Urothelium cell line (cell line): ENCODE measurements around the gene IER5L.

ENCODE experiments used
- DNase-seq: peaks from one replicate; pipeline ENCODE4 v3.0.0; 2011; ENCODE audit warnings: low spot score, mixed read lengths
- FAIRE-seq: peaks from 2 replicates; lab custom pipeline; 2011; peaks lifted over from hg19 to GRCh38; lab: Jason Lieb, UNC

Gene IER5L

DNA sequence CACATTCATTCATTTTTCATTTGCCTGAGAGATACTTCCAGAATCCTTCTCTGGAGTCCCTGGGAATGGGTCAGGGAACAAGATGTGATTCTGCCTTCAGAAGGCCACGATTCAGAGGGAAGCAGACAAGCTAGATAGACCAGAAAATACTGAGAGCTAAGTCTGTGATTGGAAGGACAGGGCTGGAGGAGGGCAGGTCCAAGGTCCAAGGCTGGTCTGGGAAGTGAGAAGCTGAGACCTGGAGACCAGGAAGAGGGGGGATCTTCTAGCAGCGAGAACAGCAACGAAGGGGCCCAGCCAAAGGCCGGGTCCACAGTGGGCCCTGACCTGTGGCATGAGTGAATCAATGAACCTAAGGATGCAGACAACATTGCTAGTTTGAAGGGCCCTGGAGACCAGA lies 4.1 kb upstream of the IER5L start:
- DNase-seq (no peak), FAIRE-seq (no peak)

DNA sequence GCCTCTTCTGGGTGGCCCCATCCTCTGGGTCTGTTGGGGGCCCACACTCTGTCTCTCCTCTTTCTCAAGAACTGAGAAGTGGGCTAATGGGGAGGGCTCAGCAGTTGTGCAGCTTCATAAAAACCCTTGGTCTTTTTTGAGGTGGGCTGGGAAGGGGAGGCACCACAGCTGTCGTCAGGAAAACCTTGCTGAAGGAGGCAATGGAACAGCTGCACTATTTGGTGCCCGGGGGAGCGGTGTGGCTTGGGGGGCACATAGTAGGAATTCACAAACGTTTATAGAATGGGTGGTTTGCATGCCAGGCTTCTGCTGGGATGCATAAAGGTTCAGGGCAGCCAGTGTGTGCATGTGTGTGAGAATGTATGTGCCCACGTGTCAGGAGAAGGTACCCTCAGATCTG lies 3.2 kb upstream of the IER5L start:
- DNase-seq (no peak), FAIRE-seq (no peak)

- FAIRE-seq = no peak
- DNase-seq = no peak
Measured at GRCh38 chr9:129178568-129179382, 714 bp upstream of the IER5L start.

- DNase-seq (no peak), FAIRE-seq (no peak)
Measured at GRCh38 chr9:129177443-129177790, 644 bp downstream of the IER5L start.

DNA sequence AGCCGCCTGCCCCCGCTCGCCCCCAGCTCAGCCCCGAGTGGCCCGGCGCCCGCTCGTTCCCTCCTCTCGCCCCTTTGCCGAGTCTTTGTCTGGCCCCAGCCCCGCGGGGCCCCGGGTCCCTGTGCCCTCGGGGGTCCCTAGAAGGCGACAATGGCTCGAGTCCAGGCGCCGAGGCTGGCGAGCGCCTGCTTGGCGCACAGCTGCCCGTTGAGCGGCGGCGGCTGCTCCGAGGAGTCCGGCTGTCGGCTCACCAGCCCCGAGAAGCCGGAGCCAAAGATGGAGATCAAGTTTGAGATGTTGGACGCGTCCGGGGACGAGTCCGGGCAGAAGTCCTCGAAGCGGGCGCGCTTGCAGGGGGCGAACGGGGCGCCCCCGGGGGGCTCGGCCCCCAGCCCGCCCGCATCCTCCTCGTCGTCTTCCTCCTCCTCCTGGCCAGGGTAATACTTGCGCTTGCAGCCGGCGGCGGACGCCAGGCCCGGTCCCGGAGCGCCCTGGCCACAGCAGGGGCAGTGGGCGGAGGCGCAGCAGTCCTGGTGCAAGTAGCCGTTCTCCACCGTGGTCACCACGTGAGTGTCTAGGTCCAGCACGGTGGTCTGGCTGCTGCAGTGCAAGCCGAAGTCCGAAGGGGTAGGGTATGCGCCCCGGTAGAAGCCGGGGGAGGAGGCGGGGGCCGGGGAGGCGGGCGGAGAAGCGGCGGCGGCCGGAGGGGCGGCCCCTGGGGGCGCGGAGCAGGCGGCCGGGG lies 1.2 kb downstream of the IER5L start:
- DNase-seq (no peak), FAIRE-seq (no peak)

DNA sequence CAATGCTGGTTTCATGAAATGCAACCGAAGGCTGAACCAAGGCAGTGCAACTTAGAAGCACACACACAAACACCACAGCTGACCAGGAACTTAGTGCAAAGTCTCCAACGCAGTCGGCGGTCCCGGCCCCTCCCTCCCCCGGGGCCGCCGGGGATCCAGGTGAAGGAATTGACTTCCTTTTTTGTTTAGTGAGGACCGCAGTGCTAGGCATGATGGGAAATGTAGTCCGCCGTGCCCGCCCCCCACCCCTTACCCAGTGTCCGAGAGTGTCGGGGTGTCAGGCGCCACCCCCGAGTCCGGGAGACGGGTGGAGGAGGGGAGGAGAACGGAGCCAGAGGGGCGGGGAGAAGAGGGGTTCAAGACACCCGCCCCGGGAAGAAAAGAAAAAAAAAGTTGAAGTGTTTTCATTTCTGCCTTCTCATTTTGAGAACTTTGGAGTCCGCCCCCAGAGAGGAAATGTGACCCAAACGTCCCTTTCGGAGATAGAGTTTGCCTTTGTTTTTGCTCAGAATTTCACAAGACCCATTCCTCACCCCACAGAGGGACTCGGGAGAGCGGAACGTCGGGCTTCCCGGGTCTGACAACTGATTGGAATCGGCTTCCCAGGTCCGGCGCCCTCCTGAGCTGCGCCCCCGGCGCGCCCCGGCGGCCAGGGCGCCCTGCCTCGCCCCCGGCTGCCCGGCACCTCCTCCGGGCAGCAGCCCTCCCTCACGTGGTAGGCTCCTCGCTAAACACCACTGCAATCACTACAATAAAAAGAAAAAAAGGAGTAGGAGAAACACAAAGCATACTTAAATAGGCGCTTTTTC lies 2.0 kb downstream of the IER5L start:
- FAIRE-seq = peak; percentile 56
- DNase-seq = peak; percentile 84

DNA sequence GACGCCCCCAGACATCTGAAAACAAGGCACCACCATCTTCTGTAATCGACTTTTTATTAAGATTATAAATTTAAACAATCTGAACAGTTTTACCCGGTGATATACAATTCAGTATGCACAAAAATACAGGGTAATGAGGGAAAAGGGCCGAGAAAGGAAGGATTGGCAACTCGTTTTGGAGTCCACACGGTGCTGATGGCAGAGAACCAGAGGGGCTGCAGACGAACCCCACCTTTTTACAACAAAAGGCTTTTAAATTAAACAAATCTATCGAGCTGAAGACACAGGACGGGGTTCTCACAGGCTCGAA lies 2.6 kb downstream of the IER5L start:
- DNase-seq (no peak), FAIRE-seq (no peak)

DNA sequence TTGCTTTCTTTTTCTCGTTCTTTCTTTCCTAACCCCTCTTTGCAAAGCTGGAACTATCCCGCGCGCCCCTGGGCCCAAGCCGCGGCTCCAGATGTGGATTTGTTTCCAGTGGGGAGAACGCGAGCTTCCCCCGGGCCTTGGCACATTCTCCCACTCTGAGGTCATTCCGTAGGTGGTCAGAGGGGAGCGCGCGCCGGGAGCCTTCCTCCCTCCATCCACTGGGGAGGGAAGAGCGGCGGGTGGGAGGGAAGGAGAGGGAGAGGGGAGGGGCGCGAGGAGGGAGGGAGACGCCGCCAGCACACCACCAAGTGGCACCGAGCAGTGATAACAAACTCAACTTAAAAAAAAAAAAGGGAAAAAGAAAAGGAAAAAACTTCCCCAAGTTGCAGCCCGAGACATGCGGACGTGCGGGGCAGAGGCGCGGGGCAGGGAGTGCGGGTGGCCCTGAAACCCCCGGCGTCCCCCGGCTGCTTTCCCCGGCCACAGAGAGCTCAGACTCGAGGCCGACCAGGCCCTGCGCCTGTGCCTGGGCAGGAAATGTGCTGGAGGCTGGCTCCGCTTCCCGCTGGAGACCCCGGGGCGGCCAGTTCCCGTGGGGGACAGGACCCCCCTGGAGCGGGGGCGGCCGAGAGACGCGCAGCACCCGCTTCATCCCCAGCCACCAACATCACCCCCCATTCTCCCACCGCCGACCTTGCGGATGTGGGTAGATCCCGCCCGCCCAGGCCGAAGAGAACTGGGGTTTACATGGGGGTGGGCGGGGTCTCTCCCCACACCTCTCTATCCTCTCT lies 3.1 kb downstream of the IER5L start:
- DNase-seq (peak; percentile 89), FAIRE-seq (no peak)

DNA sequence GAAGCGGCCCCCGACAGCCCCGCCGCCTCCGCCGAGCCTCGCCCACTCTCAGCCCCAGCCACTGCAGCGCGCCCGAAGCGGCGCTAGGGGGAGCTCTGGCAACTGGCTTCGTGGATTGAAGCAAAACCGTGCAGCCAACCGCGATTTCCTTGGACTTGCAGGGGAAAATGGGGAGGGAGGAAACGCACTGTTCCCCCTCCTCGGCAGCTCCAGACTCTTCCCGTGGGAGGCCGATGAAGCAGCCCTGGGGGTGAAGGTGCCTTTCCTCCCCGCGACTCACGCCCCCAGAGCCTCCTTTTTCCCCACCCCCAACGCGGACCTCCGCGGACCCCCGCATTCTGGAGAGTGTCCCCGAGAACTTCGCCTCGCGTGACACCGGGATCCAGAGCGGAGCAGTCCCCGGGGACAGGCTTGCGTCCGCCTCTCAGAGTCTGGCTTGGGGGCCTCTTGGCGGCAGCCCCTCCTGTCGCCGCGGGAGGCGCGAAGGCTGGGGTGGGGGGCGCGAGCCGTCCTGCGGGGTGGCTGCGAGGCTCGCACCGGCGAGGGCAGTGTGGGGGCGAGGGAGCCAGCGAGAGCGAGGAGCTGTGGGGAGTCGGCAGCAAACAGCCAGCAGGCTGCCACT lies 3.8 kb downstream of the IER5L start:
- FAIRE-seq (no peak), DNase-seq (peak; percentile 87)

GRCh38 chr9:129173296-129174101 lies 4.6 kb downstream of the IER5L start:
- FAIRE-seq = no peak

GRCh38 chr9:129172816-129173215 lies 5.2 kb downstream of the IER5L start:
- FAIRE-seq = no peak
- no peak for DNase-seq

More at GRCh38 chr9:129173296-129174101, 4.6 kb downstream of the IER5L start:
- DNase-seq = no peak

DNA sequence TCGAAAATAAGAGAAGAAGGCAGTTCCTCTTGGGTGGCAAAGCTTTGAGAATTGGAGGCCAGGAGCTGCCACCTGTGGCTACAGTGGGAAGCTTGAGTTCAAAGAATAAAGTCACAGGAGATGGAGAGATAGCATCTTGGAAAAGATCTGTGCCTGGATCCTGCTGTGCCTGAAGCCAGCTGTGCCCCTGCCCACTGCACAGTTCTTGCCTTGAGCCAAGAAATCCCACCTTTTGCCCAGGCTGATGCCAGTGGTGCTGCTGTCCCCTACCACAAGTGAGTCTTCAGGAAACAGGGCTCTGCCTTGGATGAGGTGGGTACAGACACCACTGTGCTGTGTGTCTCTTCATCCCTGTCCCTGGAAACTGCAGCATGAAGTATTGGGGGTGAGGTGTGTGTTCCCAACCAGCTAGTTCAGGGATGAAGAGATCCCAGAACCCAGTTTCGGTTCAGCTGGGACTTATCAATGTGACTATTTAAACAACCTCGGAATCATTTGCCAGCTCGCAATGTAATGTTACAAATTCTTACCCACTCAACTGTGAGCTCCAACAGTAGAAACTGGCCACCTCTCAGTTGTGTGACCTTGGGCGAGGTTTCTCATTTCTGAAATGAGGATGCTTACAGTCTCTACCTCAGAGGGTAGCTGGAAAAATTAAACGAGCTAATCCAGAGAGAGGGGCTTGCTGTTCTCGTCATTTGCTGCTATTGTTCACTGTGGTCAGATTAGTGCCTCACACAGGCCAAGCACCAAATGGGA lies 5.9 kb downstream of the IER5L start:
- DNase-seq (no peak), FAIRE-seq (no peak)

- DNase-seq (no peak), FAIRE-seq (no peak)
Measured at GRCh38 chr9:129170229-129170628, 7.8 kb downstream of the IER5L start.

- no peak for FAIRE-seq
- DNase-seq = peak; percentile 85
Measured at GRCh38 chr9:129166623-129167557, 11.2 kb downstream of the IER5L start.

DNA sequence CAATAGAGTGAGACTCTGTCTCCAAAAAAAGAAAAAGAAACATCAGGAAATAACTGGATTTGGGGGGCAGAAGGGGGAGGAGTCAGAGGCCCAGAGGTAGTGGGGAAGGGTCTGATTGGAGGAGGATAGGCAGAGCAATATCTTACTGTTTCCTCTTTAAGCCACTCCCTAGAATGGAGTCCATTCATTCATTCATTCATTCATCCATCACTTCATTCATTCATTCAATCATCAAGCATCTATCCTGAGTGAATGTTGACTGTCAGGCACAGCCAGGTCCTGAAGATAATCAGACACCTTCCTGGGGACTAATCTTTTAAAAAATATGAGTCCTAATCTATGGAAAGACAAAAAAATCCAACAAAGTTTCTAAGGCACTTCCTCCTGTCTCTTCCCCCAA lies 12.9 kb downstream of the IER5L start:
- FAIRE-seq = no peak
- no peak for DNase-seq

DNA sequence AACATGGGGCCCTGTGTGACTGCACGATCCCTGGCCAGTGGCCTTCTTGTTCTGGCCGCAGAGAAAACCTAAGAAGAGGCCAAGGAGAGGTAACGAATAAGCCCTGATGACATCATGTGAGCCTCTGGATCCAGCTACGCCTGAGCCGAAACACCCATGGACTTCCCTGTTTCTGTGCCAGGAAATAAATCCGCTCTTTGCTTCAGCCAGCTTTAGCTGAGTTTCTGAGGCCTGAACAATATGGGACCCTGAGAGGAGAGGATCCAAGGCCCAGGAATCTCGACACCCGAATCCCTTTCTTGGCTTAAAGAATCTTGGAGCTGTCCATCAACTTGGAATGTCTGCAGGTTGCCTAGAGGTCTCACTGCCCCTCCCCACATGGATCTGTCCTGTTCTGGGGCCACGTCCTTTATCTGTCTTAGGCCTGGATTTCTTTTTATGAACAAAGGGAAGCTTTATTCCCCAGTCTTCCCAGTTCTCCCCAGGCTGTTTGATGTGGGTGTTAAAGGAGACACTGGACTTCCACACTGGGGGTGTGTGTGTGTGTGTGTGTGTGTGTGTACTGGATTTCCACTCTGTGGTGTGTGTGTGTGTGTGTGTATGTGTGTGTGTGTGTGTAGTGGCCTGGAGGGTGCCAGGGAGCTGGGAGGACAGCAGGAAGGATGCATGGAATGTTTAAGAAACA lies 13.7 kb downstream of the IER5L start:
- FAIRE-seq (no peak), DNase-seq (no peak)

DNA sequence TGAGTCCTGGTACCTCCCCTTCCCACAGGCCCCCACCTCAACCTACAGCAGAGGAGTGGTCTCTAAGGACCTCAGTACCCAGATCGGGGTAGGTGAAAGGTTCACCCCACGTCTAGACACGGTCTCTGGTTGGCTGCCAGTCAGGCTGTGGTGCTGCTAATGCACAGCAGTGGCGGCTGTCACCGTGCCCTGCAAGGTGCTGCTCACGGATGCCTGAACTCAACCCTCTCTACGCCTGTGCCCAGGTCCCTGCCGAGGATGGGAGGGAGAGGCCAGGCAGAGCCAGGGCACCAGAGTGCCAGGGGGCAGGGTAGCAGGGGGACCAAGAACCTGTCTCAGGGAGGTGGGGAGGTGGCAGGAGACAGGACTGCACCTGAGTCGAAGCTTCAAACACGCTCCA lies 14.3 kb downstream of the IER5L start:
- no peak for DNase-seq
- no peak for FAIRE-seq
